Stimulated activated CD4-positive, alpha-beta T cell treated with anti-CD3 and anti-CD28 coated beads, Interleukin-2, amount 100 ng/mL, for 24 hours (primary cell): ENCODE measurements around the gene ZBTB21.

Experiments used
- DNase-seq, 2 donors: peaks; one replicate each; pipeline ENCODE4 v3.0.0-alpha.2; 2020

The ZBTB21 gene

DNA sequence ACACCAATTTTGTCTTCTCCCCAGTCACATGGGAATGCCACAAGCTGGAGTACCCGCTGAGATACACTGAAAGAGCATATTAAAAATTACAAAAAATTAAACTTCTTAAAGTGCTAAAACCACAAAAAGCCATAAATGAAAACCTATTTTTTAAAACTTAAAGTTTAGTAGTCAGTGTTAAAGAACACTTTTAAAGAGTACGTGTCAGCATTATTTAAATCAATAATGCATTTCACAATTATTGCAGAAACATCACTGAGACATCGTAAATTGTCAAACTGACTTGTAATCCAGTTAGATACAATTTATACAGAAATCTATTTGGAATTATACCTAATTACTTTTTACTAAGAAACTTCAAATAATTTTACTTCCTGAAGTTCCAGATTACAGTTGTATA, 22.9 kb downstream of the ZBTB21 start:
- no peak for DNase-seq

DNA sequence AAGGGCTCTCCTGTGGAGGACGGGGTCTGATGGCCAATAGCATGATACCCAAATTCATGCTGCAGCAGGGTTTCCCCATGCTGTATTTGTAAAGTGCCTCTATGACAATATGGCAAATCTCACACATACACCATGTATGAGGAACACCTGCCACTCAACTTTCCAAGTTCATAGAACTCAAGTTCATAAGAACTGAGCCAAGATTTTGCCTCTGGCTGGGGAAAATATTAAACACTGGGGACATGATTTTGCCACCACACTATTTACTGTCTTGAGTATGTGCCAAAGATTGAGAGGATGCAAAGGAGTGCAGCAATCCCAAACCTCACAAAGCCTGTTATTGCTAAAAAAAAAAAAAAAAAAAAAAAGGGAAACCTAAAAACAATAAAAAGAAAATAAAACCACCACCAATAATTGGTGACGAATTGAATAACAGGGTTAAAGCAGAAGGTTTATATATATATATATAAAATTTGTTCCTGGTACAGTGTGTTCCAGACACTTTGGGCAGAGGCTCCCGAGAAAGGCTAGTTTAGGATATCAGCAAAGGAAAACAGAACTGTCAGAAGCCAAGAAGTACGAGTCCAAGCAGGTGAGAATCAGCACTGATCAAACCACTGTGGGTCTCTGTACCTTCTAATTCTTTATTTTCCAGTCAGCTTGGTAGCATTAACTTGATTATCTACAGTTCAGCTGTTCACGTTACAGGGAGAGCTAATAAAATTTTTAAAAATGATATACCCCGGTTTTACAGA, 24.3 kb downstream of the ZBTB21 start:
- DNase-seq, result no peak

DNA sequence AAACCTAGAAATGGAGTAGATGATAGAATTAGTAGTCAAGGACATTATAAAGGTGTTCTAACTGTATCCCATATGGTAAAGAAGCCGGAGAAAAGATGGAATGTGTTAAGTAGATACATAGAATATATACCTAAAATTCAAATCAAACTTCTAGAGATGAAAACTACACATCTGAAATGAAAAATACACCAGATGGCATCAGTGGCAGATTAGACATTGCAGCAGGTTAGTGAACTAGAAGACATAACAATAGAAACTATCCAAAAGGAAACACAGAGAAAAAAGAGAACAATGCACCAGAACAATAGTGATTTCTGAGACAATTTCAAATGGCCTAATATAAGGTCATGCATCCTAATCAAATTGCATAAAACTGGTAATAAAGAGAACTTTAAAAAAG, 26.9 kb downstream of the ZBTB21 start:
- DNase-seq, result no peak

DNA sequence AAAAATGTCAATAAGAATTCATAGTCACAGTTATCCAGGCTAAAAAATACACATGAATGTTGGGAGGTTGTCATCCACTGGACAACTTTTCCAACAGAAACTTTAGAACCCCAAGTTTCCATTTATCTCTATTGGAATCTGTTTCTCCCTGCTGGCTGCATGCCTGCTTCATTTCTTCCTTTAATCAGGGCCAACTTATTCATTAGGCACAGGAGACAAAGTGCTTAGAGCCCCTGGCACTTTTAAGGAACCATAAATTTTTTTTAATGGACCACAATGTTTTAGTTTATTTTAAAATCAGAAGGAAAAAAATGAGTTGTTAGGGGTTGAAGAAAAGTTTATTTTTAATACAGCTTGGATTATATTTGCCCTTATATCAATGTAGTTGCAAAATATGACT, 29.6 kb downstream of the ZBTB21 start:
- no peak for DNase-seq

DNA sequence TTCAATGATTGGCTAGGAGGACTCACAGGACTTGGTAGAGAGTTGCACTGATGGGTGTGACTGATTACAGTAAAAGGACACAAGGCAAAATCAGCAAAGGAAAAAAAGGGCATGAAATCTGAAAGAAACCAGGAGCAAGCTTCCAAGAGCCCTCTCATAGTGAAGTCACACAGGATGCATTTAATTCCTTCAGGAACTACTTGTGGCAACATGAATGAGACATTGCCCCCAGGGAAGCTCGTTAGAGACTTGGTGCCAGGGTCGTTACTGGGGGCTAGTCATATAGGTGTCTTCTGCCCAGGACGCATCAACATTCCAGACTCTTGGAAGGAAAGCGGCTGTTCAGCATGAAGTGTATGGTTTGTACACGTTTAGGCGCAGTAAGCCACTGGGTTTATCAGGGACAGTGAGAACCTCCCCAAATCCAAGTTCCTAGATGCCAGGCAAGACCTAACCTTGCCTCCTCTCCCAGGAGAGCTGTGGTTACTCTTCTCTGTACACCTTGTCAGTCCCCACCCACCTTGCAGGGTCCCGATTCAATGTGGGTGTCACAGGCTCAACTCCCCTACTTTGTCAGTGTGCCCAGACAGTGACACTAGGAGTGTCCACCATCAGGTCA, 30.3 kb downstream of the ZBTB21 start:
- DNase-seq, result no peak

DNA sequence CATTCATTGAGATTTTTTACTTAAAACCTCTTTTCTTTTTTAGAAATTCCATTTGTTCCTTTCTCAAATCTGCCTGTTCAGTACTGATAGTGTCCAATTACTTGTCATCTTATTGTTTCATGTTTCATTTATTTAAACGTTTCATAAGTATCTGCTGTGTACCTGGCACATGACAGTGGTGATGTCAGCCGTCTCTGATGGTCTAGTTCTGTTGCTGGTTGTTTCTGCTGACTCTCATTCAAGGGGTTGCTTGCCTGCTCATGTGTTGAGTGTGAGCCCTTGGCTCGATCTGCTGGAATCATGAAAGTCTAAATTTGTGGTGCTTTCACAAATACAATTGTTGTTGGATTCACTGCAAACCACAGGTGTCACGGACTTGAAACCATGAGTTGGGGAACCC, 30.8 kb downstream of the ZBTB21 start:
- DNase-seq, result no peak

DNA sequence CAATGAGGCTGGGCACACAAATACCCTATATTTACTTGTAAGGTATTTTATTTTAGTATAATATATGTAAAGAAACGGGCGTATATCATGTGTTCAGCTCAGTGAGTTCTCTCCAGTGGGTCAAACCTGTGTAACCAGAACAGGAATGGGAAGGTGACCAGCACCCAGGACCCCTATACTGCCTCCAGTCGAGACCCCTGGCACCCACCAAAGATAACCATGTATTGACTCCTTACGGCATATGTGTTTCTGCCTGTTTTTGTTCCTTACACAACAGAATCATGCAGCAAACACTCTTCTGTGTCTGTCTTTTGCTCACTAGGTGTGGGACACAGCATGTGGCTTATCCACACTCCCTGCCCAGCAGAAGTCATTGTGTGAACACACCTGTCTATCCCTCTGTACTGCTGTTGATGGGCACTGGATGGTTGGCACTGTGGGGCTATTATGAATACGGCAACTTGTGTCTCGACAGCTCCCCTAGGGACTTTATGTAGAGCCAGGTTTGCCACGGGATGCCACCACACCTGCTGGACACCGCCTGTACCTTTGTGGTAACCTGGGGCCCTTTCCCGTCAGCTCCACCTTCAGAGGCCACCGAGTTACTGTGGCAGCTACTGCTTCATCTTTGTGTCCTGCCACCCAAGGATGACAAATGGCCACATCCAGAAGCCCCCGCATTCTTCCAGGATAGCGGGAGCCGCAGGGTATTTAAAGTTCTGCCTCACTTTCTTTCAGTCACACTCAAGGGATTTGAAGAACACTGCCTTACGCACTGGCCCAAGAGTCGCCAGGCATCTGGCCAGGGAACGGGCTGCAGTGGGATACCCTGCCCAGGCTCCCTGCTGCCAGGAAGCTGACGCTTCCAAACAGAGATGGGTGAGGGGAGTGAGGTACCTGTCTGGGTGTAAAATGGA, 32.9 kb downstream of the ZBTB21 start:
- no peak for DNase-seq

DNA sequence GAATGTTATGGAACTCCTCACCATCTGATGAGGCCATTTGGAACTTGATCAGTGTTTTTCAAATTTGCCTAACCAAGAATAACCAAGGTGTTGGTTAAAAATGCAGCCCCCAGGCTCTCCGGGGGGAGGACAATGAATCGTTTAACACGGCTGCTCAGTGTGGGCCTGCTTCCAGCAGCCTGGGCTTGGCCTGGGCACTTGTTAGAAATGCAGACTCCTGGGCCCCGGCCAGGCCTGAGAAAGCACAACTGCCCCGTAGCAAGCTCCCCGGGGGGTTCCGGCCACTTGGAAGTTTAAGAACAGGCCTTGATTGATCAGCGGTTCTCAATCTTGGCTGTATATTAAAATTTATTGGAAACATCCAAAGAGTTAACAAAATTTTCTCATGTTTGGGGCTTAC, 33.5 kb downstream of the ZBTB21 start:
- no peak for DNase-seq

DNA sequence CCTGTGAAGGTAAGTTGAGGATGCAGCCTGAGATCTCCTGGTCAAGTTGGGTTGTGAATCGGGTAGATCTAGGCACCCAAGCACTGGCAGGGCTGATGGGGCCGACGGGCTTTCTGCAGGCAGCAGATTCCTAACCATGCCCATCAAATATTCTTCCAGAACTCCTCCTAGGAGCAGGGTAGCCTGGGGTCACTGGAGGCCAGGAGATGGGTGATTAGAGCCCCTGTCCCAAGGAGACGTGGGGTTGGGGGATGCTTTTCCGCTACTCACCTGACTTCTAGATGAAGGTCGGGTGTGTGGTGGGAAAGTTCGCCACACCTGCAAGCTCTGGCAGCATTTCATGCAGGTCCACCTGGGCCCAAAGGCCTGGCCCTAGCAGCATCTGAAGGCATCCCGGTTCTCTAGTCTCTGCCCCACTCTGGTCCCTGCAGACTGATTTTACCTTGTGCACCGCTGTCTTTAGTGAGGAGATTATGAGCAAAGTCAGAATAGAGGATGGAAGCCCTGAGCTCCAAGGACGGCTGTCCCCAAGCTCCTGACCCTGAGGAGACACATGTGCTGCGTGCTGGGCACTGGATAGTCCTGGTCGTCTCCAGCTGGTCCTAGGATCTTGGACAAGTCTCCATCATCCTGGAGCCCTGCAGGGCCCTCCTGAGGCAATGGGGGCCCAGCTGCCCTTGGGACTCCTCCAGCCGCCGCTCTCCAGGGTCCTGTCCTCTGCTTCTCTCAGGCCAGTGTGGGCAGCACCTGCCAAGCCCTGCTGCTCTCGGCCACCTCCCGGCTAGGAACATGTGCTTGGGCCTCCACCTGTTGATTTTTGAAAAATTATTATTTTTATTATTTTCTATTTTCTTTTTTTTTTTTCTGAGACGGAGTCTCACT, 34.5 kb downstream of the ZBTB21 start:
- no peak for DNase-seq

DNA sequence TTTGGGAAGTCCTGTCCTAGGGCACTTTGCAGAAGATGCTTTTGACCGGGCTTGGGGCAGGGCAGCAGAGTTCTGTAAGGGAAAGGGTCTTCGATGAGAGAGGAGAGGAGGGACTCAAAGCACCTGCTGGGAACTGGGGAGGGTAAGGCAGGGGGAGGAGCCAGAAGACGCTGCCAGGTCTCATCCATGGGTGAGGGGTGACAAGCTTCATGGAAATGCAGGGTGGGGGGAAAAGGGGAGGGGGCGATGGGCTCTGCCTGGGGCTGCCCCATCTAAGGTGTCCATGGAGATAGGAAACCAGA, 35.5 kb downstream of the ZBTB21 start:
- no peak for DNase-seq

DNA sequence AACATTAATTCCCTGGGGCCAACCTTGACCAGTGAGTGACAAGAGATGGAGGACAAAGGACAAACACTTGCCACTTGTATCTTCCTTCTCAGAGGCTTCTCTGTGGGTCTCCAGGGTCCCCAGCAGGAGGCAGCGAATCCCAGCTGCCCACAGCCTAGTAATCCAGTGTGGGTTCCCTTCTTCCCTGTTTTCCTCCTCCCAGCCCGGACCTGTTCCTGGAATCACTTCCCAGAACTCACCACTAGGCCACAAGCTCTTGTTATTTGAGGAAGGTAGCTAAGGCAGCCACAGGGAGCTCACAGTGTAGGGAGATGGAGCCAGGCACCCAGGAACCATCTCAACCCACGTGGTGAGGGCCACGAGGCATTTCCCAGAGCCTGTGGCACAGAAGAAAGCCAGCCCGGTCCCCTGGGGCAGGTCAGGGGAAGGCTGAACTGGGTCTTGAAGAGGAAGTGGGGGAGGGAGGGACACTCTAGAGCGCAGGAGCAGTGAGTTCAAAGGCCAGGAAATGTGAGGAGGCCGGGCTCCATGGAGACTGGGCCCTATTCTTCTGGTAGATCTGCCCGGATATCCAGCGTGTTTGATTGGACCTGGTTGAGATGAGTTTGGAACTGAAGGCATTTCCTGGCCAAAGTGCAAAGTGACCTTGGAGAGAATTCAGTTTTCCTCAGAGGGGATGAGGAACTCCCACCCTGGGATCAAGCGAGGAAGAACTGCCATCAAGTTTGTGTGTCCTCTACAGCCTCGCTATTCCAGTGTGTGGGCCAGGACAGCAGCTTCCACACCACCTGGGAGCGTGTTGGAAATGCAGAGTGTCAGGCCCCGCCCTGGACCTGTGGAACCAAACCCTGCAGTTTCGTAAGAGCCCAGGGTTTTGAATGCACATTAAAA, 36.1 kb downstream of the ZBTB21 start:
- no peak for DNase-seq

DNA sequence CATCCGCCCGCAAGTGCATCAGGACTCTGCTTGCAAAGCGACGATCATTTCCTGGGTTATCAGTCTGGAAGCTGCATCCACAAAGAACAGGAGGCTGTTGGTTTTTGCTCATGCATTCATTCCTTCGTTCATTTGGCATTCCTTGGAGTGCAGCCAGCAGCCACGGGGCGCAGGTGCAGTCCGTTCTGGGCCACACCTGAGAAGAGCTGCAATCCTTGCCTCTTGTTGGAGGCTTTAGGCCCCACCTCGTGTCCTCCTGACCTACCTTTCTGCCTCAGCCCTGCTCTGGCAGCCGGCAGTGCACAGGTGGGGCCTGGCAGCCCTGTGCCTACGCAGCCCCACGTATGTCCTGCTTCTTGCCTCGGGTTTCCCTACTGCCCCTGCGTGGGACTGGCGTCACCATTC, 36.7 kb downstream of the ZBTB21 start:
- no peak for DNase-seq

DNA sequence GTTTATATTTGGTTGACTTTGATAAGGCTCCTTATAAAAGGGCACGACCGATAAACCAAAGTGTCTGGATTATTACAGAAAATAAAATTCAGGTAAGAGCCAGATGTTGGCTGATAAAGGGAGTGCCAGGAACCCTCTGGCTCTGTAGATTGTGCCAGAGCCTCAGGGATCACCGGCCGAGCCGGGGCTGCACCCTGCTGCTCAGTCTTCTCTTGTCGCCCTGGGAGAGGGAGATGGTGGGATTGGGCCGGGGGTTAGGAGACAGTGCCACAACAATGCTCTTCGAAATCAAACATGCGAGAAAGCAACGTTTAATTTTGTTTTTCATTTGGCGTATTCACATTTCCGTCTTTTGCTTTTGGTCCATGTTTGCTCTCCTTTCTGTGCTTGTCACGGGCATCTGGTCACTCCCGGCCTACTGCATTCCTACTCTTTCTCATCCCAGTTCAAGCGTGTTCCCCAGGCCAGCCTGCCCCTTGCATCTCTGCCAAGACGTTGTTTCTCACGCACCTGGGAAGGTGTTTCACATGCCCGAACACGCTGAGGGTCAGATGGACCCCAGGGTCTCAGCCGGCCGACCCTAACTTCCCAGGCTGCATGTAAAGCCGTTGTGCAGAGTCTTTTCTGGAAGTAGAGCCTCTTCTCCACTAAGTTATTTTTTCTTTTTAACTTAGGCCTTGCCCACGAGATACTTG, 37.5 kb downstream of the ZBTB21 start:
- no peak for DNase-seq

DNA sequence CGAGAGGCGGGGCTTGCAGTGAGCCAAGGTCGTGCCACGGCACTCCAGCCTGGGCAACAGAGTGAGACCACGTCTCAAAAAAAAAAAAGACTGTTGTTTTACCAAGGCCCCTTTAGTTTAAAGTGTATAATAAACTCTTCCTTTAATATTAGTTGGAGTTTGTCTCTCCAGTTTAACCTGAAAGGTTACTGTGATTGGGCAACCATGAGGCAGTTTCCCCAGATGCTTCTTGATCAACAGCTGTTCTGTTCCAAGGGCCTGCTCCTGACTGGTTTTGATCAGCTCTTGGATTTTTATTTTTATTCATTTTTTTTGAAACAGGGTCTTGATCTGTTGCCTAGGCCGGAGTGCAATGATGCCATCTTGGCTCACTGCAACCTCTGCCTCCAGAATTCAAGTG, 38.3 kb downstream of the ZBTB21 start:
- DNase-seq, result no peak

DNA sequence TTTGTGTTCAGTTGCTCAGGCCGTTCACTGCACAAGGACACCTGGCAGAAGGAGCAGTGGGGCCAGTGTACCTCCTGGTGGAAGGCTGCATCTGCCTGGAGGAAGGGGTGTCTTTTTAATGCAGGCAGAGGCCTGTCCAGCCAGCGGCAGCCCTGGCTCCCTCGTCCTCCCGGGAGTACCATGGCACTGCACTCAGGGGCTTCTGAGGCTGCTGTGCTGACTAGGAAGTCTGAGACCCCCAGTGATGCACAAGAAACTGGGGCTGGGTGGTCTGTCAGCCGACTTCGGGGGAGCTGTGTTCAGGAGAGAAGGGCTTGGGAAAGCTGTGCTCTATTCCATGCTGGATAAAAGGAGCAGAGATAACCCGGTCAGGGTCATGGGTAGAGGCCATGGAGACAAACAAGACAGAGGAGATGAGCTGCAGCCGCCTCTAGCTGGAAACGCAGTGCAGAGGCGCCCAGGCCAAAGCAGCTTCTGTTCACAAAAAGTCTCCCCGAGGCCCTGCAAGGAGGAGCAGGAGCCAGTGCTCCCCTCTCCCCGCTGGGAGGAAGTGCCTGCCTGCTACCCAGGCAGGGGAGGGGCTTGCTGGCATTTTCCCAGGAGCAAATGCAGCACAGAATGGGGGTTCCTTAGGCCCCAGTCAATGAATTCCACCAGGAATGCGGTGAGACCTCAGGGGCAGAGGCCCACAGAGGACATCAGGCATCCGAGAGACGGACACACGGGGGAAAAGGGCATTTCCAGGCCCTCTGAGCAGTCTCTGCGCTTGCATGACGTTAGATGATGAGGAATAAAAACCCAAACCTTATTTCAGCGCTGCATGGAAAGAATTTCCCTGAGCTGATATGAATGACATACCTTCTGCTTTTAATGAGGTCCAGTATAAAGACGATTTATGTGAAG, 39.2 kb downstream of the ZBTB21 start:
- no peak for DNase-seq

DNA sequence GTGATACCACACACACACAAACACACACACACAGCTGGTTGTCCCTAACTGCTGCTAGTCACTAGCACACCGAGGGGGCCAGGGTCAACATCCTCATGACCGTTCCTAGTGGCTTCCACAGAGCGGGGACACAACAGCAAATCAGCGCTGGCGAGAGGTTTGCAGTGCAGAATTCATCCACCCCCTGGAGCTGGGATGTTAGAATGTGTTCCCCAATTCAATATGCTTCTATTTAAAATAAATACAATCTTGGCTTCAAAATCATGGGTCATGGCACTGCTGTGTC, 40.1 kb downstream of the ZBTB21 start:
- no peak for DNase-seq

DNA sequence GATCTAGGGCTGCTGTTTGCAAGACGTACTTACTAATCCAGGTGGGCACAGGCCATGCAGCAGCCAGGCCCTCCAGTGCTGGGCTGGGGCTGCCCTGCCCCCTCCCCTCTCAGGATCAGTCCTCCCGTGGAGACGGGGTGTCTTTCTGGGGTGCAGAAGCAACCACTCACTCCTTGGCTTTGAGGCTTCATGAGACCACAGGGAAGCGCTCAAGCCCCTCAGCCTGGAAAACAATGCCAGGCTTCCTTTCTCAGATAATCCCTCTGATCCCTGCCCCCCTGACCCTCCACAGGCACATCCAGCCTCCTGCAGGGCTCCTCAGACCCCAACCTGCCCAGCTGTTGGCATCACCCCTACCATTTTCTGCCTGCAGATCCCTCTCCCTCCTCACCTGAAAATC, 42.5 kb downstream of the ZBTB21 start:
- DNase-seq, result no peak

DNA sequence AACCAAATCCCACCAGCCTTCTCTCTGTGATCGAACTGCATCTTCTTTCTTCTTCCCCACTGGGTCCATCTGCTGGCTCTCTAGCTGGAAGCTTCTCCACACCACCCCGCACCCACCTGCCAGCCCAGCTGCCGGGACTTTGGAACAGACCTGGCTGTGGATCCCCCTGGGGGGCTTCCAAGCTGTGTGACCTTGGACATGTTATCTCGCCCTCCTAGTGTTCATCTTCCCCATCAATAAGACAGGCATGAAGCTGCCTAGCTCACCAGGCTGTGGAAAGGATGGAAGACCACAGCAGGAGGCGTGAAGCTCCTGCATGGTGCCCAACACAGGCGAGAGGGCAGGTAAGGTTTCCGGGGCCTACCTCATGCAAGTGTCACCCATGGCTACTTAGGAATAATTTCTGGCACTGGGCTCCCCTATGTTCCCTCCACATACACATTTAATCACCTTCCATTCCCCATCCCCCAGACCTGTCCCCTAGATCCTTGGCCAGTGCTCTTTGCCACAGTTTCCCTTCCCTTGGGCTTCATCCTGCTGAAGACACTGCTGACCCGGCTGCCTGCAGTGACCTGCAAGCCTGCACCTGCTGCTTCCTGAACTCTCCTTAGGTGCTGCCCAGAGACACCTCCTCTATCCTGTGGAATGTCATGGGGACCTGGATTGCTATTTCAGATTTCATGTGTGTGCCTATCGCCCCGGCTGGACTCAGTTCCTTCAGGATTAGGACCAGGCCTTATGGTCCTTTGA, 43.1 kb downstream of the ZBTB21 start:
- no peak for DNase-seq

DNA sequence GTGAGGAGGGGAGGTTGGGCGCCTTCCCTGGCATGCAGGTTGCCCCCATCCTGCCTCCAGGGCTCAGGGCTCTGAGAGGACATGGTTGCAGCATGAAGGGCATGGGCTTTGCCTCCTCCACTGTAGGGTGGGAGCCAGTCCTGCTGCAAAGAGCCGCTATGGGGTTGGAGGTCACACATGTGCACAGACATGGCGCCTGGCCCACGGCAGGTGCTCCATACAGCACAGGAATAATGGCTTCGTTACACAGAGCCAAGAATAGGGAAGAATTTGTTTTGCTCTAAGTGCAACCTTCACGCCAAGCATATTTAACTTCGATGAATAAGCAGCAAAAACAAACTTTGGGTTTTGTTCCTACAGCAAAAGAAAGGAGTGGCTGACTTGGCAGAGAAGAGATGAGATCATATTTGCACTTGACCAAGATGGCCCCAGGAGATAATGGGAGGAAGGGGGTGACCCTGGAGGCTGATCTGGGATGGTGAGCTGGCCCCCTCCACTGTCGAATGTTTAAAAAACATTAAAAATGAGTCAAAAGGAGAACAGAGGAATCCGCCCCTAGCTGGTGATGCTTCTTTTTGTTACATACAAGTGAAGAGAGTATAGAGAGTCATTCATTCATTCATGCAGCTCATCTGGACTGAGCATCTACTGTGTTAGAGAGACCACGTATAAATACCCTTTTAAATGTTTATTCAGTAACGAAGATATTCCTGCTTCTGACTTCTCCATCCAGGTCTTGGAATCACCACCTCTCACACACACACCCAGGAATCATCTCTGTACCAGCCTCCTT, 43.9 kb downstream of the ZBTB21 start:
- DNase-seq, result no peak
